Measurements from ENCODE around the gene DTX3L.

DNA sequence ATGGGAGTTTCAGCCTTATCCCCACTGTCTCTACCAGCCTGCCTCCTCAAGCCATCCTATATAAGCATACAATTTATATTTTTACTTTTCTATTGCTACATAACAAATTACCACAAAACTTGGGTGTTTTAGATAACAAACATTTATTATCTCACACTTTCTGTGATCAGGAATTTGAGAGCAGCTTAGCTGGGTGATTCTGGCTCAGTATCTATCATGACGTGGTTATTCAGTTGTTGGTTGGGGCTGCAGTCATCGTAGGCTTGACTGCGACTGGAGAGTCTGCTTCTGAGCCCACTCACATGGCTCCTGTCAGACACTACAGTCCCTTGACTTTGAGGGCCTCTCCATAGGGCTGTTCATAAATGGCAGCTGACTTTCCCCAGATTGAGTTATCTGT is 34.0 kb downstream of the DTX3L start:
- TF ChIP-seq SUZ12 (IDR thresholded peaks at IDR 0.05; ENCODE audit: extremely low read depth, insufficient read depth, insufficient read length) (no peak), YY1 (IDR thresholded peaks at IDR 0.05; ENCODE audit: insufficient read depth, insufficient read length) (no peak)

Measured in NT2/D1 (cell line).